Measurements from ENCODE around the gene ZC3H7B. TPM values are rescaled to one million over a fixed set of nuclear protein-coding genes. Genes with fewer than 3 reads are reported as not detected.

ZC3H7B gene
- total RNA-seq, 1 donor from 2014 or later = 66.7 TPM

GRCh38 chr22:41407433-41407832, 106.1 kb downstream of the ZC3H7B start:
- H3K4me1 Mint-ChIP-seq (ENCODE audit: low read depth, unreplicated experiment) = no peaks in the 10 kb centered on the region
- Histone ChIP-seq H3K9me3 (ENCODE audit: insufficient read depth, low read depth, low read length) (no peaks in the 10 kb centered on the region), H3K9ac (ENCODE audit: low read length) (no peak overlapping the region), H3K36me3 (ENCODE audit: insufficient read depth, low read length) (no peaks in the 10 kb centered on the region), H4K20me1 (ENCODE audit: insufficient read depth, low read length) (no peaks in the 10 kb centered on the region), H3K4me3 (ENCODE audit: insufficient read depth, low read depth, low read length) (no peak overlapping the region), H3K27ac (ENCODE audit: low read depth, low read length) (no peak overlapping the region), H3K4me1 (ENCODE audit: insufficient read depth, low read length) (peaks cover under 1% of the 10 kb centered on the region), H3K4me2 (ENCODE audit: low read length) (no peak overlapping the region), H2AFZ (ENCODE audit: low read depth, low read length) (no peak overlapping the region), H3K79me2 (ENCODE audit: insufficient read depth, low read length) (no peaks in the 10 kb centered on the region), H3K27me3 (ENCODE audit: insufficient read depth, low read length) (no peaks in the 10 kb centered on the region)
- TF ChIP-seq, protein P1, sequence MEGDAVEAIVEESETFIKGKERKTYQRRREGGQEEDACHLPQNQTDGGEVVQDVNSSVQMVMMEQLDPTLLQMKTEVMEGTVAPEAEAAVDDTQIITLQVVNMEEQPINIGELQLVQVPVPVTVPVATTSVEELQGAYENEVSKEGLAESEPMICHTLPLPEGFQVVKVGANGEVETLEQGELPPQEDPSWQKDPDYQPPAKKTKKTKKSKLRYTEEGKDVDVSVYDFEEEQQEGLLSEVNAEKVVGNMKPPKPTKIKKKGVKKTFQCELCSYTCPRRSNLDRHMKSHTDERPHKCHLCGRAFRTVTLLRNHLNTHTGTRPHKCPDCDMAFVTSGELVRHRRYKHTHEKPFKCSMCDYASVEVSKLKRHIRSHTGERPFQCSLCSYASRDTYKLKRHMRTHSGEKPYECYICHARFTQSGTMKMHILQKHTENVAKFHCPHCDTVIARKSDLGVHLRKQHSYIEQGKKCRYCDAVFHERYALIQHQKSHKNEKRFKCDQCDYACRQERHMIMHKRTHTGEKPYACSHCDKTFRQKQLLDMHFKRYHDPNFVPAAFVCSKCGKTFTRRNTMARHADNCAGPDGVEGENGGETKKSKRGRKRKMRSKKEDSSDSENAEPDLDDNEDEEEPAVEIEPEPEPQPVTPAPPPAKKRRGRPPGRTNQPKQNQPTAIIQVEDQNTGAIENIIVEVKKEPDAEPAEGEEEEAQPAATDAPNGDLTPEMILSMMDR (IDR thresholded peaks at IDR 0.05; ENCODE audit: insufficient read depth, low read depth, low read length) = no peak
- TF ChIP-seq EZH2 (IDR thresholded peaks at IDR 0.05; ENCODE audit: insufficient read depth, low read length) = no peak
- no peaks in the 10 kb centered on the region for H3K36me3 Mint-ChIP-seq (ENCODE audit: low read depth, unreplicated experiment)
- no peaks in the 10 kb centered on the region for H3K9me3 Mint-ChIP-seq (ENCODE audit: unreplicated experiment)
- no peak overlapping the region for H3K27ac Mint-ChIP-seq (ENCODE audit: unreplicated experiment)
- H3K27me3 Mint-ChIP-seq (ENCODE audit: low read depth, unreplicated experiment) = peaks cover 2% of the 10 kb centered on the region
- no peak for DNase-seq (ENCODE audit: low read depth)
- no peak overlapping the region for H3K4me3 Mint-ChIP-seq (ENCODE audit: unreplicated experiment)
- no peak for FAIRE-seq

- Histone ChIP-seq H3K36me3 (ENCODE audit: insufficient read depth, low read length) (no peaks in the 10 kb centered on the region), H3K27ac (ENCODE audit: low read depth, low read length) (no peak overlapping the region), H3K79me2 (ENCODE audit: insufficient read depth, low read length) (no peaks in the 10 kb centered on the region), H3K4me2 (ENCODE audit: low read length) (no peak overlapping the region), H3K9me3 (ENCODE audit: insufficient read depth, low read depth, low read length) (no peaks in the 10 kb centered on the region), H2AFZ (ENCODE audit: low read depth, low read length) (no peak overlapping the region), H3K27me3 (ENCODE audit: insufficient read depth, low read length) (no peaks in the 10 kb centered on the region), H3K4me3 (ENCODE audit: insufficient read depth, low read depth, low read length) (no peak overlapping the region), H4K20me1 (ENCODE audit: insufficient read depth, low read length) (no peaks in the 10 kb centered on the region), H3K9ac (ENCODE audit: low read length) (no peak overlapping the region), H3K4me1 (ENCODE audit: insufficient read depth, low read length) (peaks cover 3% of the 10 kb centered on the region)
- no peak for DNase-seq (ENCODE audit: low read depth)
- Mint-ChIP-seq H3K36me3 (ENCODE audit: low read depth, unreplicated experiment) (no peaks in the 10 kb centered on the region), H3K4me1 (ENCODE audit: low read depth, unreplicated experiment) (no peaks in the 10 kb centered on the region), H3K27me3 (ENCODE audit: low read depth, unreplicated experiment) (no peaks in the 10 kb centered on the region), H3K27ac (ENCODE audit: unreplicated experiment) (no peak overlapping the region), H3K9me3 (ENCODE audit: unreplicated experiment) (no peaks in the 10 kb centered on the region), H3K4me3 (ENCODE audit: unreplicated experiment) (no peak overlapping the region)
- TF ChIP-seq EZH2 (IDR thresholded peaks at IDR 0.05; ENCODE audit: insufficient read depth, low read length) = no peak
- TF ChIP-seq, protein P1 (IDR thresholded peaks at IDR 0.05; ENCODE audit: insufficient read depth, low read depth, low read length) = no peak
- no peak for FAIRE-seq
Measured at GRCh38 chr22:41408665-41409064, 107.3 kb downstream of the ZC3H7B start.

Small RNA genes lying within 50 kb of the gene (microRNA-seq; reads per million reads assigned to microRNA genes)
- gene MIR6889 = 3.0 reads per million, percentile 6 among the genes with 10 or more reads in this experiment

Other genes starting within 250 kb of the ZC3H7B start
- 54.4 and 64.7 TPM in 2 replicates for gene EP300, start 208.9 kb upstream of the ZC3H7B start, total RNA-seq
- 20.0 and 20.6 TPM in 2 replicates for gene L3MBTL2, start 96.2 kb upstream of the ZC3H7B start, total RNA-seq
- gene CHADL, start 60.6 kb upstream of the ZC3H7B start, total RNA-seq = 0.23 and 0.34 TPM in 2 replicates
- 68.4 and 77.8 TPM in 2 replicates for gene RANGAP1, start 15.3 kb upstream of the ZC3H7B start, total RNA-seq
- 5.9 and 6.3 TPM in 2 replicates for gene TEF, start 80.4 kb downstream of the ZC3H7B start, total RNA-seq
- gene TOB2, start 145.3 kb downstream of the ZC3H7B start, total RNA-seq = 48.1 and 54.6 TPM in 2 replicates
- gene PHF5A, start 167.2 kb downstream of the ZC3H7B start, total RNA-seq = 25.3 and 30.9 TPM in 2 replicates
- gene ACO2, start 167.6 kb downstream of the ZC3H7B start, total RNA-seq = 67.2 and 73.7 TPM in 2 replicates
- 44.5 and 50.9 TPM in 2 replicates for gene POLR3H, start 242.9 kb downstream of the ZC3H7B start, total RNA-seq